IMR-90 (cell line): ENCODE data around the gene PLLP. TPM values are rescaled to one million over a fixed set of nuclear protein-coding genes. Genes with fewer than 3 reads are reported as not detected.

ENCODE experiments used
- ATAC-seq: fragments of 200-7000 bp; cut with Tn5 transposase; 2 replicates; pipeline ENCODE4 v1.9.1; 2020; ENCODE audit warnings: low read depth, mild to moderate bottlenecking, moderate library complexity
- BruUV-seq: library from RNA; stranded (reverse); fragments of 400-500 nt; replicated peaks from 2 replicates; lab custom pipeline; 2021; lab: Mats Ljungman, UMichigan
- CTCF ChIA-PET: fragments of 300-600 bp; formaldehyde crosslinking; extraction: SDS; loops from one replicate; lab custom pipeline; 2021; ENCODE audit warnings: antibody characterized with exemption; lab: Yijun Ruan, JAX
- POLR2A ChIA-PET: fragments of 300-600 bp; sonication (Branson Sonifier 250); formaldehyde crosslinking; loops from one replicate; lab custom pipeline; 2022; ENCODE audit warnings: antibody characterized with exemption; ENCODE audit not compliant: unreplicated experiment; lab: Charles Lee
- DNase-seq: peaks from one replicate; pipeline ENCODE4 v3.0.0; 2013
- H2AFZ ChIP-seq: replicated peaks from 2 replicates; pipeline ENCODE3; 2013; ENCODE audit warnings: low read length, mild to moderate bottlenecking; ENCODE audit not compliant: poor library complexity
- H2AK5ac ChIP-seq: 2 replicates; pipeline ENCODE4 v1.6.1; 2013; ENCODE audit warnings: low read depth, low read length, inconsistent platforms
- H2AK9ac ChIP-seq: replicated peaks from 2 replicates; pipeline ENCODE3; 2013; ENCODE audit warnings: mild to moderate bottlenecking, low read depth, low read length, moderate library complexity; ENCODE audit not compliant: poor library complexity
- H2BK120ac ChIP-seq: 2 replicates; pipeline ENCODE4 v1.6.1; 2013; ENCODE audit warnings: low read depth, low read length, inconsistent platforms
- H2BK15ac ChIP-seq: 3 replicates; pipeline ENCODE4 v1.6.1; 2013; ENCODE audit warnings: low read depth, low read length, inconsistent platforms
- H2BK20ac ChIP-seq: 2 replicates; pipeline ENCODE4 v1.6.1; 2013; ENCODE audit warnings: low read depth, mild to moderate bottlenecking, inconsistent platforms, low read length, moderate library complexity
- H2BK5ac ChIP-seq: 2 replicates; pipeline ENCODE4 v1.6.1; 2013; ENCODE audit warnings: mild to moderate bottlenecking, low read depth, low read length, inconsistent platforms; ENCODE audit not compliant: poor library complexity, severe bottlenecking
- H3K14ac ChIP-seq: replicated peaks from 2 replicates; pipeline ENCODE4 v1.6.1; 2013; ENCODE audit warnings: low read depth, low read length, inconsistent platforms
- H3K18ac ChIP-seq: 2 replicates; pipeline ENCODE4 v1.6.1; 2013; ENCODE audit warnings: low read depth, low read length, control low read depth
- H3K23ac ChIP-seq: 2 replicates; pipeline ENCODE4 v1.6.1; 2013; ENCODE audit warnings: low read depth, low read length, inconsistent platforms
- H3K27ac ChIP-seq: 2 replicates; pipeline ENCODE4 v1.5.1; 2013; ENCODE audit warnings: mild to moderate bottlenecking, control low read depth, low read length; ENCODE audit not compliant: insufficient read depth
- H3K27me3 ChIP-seq: 2 replicates; pipeline ENCODE4 v1.6.1; 2013; ENCODE audit warnings: low read length; ENCODE audit not compliant: control insufficient read depth, insufficient read depth
- H3K36me3 ChIP-seq: 2 replicates; pipeline ENCODE4 v1.6.1; 2013; ENCODE audit warnings: low read length, mixed read lengths; ENCODE audit not compliant: control insufficient read depth, insufficient read depth
- H3K4ac ChIP-seq: 2 replicates; pipeline ENCODE4 v1.6.1; 2013; ENCODE audit warnings: low read depth, low read length, inconsistent platforms
- H3K4me1 ChIP-seq: 2 replicates; pipeline ENCODE4 v1.6.1; 2013; ENCODE audit warnings: low read length, mixed read lengths; ENCODE audit not compliant: control insufficient read depth, insufficient read depth
- H3K4me2 ChIP-seq: 2 replicates; pipeline ENCODE4 v1.6.1; 2013; ENCODE audit warnings: low read depth, mild to moderate bottlenecking, control low read depth, low read length, moderate library complexity
- H3K4me3 ChIP-seq: 2 replicates; pipeline ENCODE4 v1.5.1; 2013; ENCODE audit warnings: low read depth, mild to moderate bottlenecking, control low read depth, low read length, moderate library complexity; ENCODE audit not compliant: insufficient read depth
- H3K56ac ChIP-seq: 2 replicates; pipeline ENCODE4 v1.6.1; 2013; ENCODE audit warnings: low read length, inconsistent platforms; ENCODE audit not compliant: insufficient read depth; ENCODE audit errors: extremely low read depth
- H3K79me1 ChIP-seq, 2 experiments: 2 replicates each; pipeline ENCODE4 v1.6.1; 2013; ENCODE audit warnings: low read length in 2 of 2, inconsistent platforms in 1 of 2, low read depth in 1 of 2
- H3K9ac ChIP-seq: 2 replicates; pipeline ENCODE4 v1.6.1; 2013; ENCODE audit warnings: low read depth, low read length, control low read depth
- H3K9me1 ChIP-seq: 2 replicates; pipeline ENCODE4 v1.6.1; 2013; ENCODE audit warnings: low read length, inconsistent platforms; ENCODE audit not compliant: insufficient read depth
- H3K9me3 ChIP-seq: 2 replicates; pipeline ENCODE4 v1.6.1; 2013; ENCODE audit warnings: low read length; ENCODE audit not compliant: control insufficient read depth, insufficient read depth
- H4K20me1 ChIP-seq: 2 replicates; pipeline ENCODE4 v1.6.1; 2013; ENCODE audit warnings: low read length, inconsistent platforms; ENCODE audit not compliant: insufficient read depth
- H4K5ac ChIP-seq: 2 replicates; pipeline ENCODE4 v1.6.1; 2013; ENCODE audit warnings: mild to moderate bottlenecking, low read depth, low read length, control low read depth
- H4K8ac ChIP-seq, 2 experiments: 2 replicates each; pipeline ENCODE4 v1.6.1; 2013; ENCODE audit warnings: low read depth in 2 of 2, low read length in 2 of 2, control low read depth in 1 of 2, inconsistent platforms in 1 of 2
- H4K91ac ChIP-seq: 2 replicates; pipeline ENCODE4 v1.6.1; 2013; ENCODE audit warnings: low read depth, low read length, inconsistent platforms; ENCODE audit not compliant: insufficient read depth
- BHLHE40 ChIP-seq: fragments of 150-350 bp; IDR thresholded peaks from 2 replicates; pipeline ENCODE4 v1.6.1; 2016; ENCODE audit warnings: mild to moderate bottlenecking, low read depth, low read length
- CEBPB ChIP-seq: IDR thresholded peaks from 2 replicates; pipeline ENCODE4 v1.6.1; 2012; ENCODE audit warnings: low read depth, low read length, improper control_type of control experiment
- CHD1 ChIP-seq: IDR thresholded peaks from 2 replicates; pipeline ENCODE4 v1.6.1; 2012; ENCODE audit warnings: low read depth, low read length, improper control_type of control experiment
- FOS ChIP-seq: fragments of 150-350 bp; IDR thresholded peaks from 2 replicates; pipeline ENCODE4 v1.6.1; 2016; ENCODE audit warnings: low read depth, low read length
- MAFK ChIP-seq: IDR thresholded peaks from 2 replicates; pipeline ENCODE4 v1.6.1; 2012; ENCODE audit warnings: low read depth, low read length, improper control_type of control experiment
- MAZ ChIP-seq: IDR thresholded peaks from 2 replicates; pipeline ENCODE4 v1.6.1; 2012; ENCODE audit warnings: low read depth, mild to moderate bottlenecking, low read length, improper control_type of control experiment, moderate library complexity, borderline replicate concordance
- MXI1 ChIP-seq: IDR thresholded peaks from 2 replicates; pipeline ENCODE4 v1.6.1; 2012; ENCODE audit warnings: low read depth, mild to moderate bottlenecking, low read length, moderate library complexity, borderline replicate concordance
- NFE2L2 ChIP-seq: fragments of 150-350 bp; IDR thresholded peaks from 2 replicates; pipeline ENCODE4 v1.6.1; 2016; ENCODE audit warnings: low read depth, mild to moderate bottlenecking, low read length
- POLR2A ChIP-seq: IDR thresholded peaks from 2 replicates; pipeline ENCODE4 v1.6.1; 2012; ENCODE audit warnings: mild to moderate bottlenecking, low read depth, low read length
- RAD21 ChIP-seq: IDR thresholded peaks from 2 replicates; pipeline ENCODE4 v1.6.1; 2012; ENCODE audit warnings: low read length, improper control_type of control experiment
- RCOR1 ChIP-seq: IDR thresholded peaks from 2 replicates; pipeline ENCODE4 v1.6.1; 2012; ENCODE audit warnings: mild to moderate bottlenecking, low read length, improper control_type of control experiment; ENCODE audit not compliant: insufficient replicate concordance
- RFX5 ChIP-seq: IDR thresholded peaks from 2 replicates; pipeline ENCODE4 v1.8.0; 2012; ENCODE audit warnings: low read depth, mild to moderate bottlenecking, low read length, moderate library complexity
- SMC3 ChIP-seq: fragments of 150-350 bp; IDR thresholded peaks from 2 replicates; pipeline ENCODE4 v1.6.1; 2016; ENCODE audit warnings: low read depth, mild to moderate bottlenecking, antibody characterized with exemption, low read length, moderate library complexity
- WGBS, 2 experiments: methylation state at CpG; one replicate each; pipeline versions ENCODE4 v1.1.5 to v1.1.7; 2013; ENCODE audit warnings: missing lambda C conversion rate in 2 of 2; ENCODE audit not compliant: insufficient read length in 1 of 2; ENCODE audit errors: extremely low coverage in 2 of 2; 5-methylcytosine and 5-hydroxymethylcytosine counted together
- dilution Hi-C: fragments of 300-500 bp; cut with HindIII; formaldehyde crosslinking; loops from one replicate; pipeline ENCODE4 v1.14.3; 2018; ENCODE audit warnings: low sequenced_read_pairs; ENCODE audit not compliant: unreplicated experiment
- in situ Hi-C: fragments of 300-500 bp; cut with MboI; formaldehyde crosslinking; loops from 3 replicates; pipeline ENCODE4 v1.14.3; 2019; ENCODE audit warnings: low sequenced_read_pairs, inconsistent platforms, mixed read lengths
- intact Hi-C: fragments of 100-400 bp; cut with micrococcal nuclease; formaldehyde crosslinking; loops from 2 replicates; pipeline ENCODE4 v1.10.0; 2022
- polyA plus RNA-seq, 3 experiments: library from polyadenylated mRNA; depleted of rRNA; stranded (reverse); fragments of >200 nt; gene quantifications; 2 replicates each; pipeline ENCODE4 v1.2.3, GENCODE V29; 2012; ENCODE audit warnings: low replicate concordance in 1 of 3
- total RNA-seq: library from RNA; depleted of rRNA; stranded (reverse); fragments of >200 nt; gene quantifications from 2 replicates; pipeline ENCODE4 v1.2.3, GENCODE V29; 2012
- TF ChIP-seq, protein P1 (sequence below): conservative IDR thresholded peaks from 2 replicates; pipeline ENCODE4 v1.5.1; 2012; ENCODE audit warnings: mild to moderate bottlenecking, low read depth, low read length, improper control_type of control experiment
- TF ChIP-seq, protein P2 (sequence below): fragments of 150-350 bp; IDR thresholded peaks from 2 replicates; pipeline ENCODE4 v1.6.1; 2016; ENCODE audit warnings: low read depth, mild to moderate bottlenecking, low read length, moderate library complexity, borderline replicate concordance
- TF ChIP-seq, protein P3 (sequence below): fragments of 150-350 bp; IDR thresholded peaks from 2 replicates; pipeline ENCODE4 v1.6.1; 2017; ENCODE audit warnings: mild to moderate bottlenecking, antibody characterized with exemption, low read length, low read depth

The PLLP gene
- total and polyA plus RNA-seq, 2 of the 4 experiments (the other 2 are of a cell fraction), result 0.05 TPM; not detected in 1

DNA sequence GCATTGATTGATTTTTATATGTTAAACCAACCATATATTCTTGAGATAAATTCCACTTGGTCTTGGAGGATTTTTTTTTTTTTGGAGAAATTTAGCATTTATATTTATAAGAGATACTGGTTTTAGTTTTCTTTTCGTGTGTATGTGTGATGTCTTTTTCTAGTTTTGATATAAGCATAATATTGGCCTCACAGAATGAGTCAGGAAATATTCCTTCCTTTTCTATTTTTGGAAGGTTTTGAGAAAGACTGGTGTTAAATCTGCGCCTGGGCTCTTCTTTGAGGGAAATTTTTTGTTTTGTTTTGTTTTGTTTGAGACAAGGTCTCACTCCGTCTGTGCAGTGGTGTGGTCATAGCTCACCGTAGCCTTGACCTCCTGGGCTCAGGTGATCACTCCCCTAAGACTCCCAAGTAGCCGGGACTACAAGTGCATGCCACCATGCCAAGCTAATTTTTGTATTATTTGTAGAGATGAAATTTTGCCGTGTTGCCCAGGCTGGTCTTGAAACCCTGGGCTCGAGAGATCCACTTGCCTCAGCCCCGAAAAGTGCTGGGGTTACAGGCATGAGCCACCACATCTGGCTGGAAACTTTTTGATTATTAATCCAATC is 45.4 kb upstream of the PLLP start:
- H2AFZ ChIP-seq, result no peak overlapping the region
- no peak overlapping the region for H2AK5ac ChIP-seq
- no peak overlapping the region for H3K27ac ChIP-seq
- no peak overlapping the region for H2BK20ac ChIP-seq
- no TSS peak for BruUV-seq
- no peaks in the 10 kb centered on the region for H3K79me1 ChIP-seq
- H4K20me1 ChIP-seq, result no peaks in the 10 kb centered on the region
- no peak for ATAC-seq
- TF ChIP-seq CHD1 (no peak), MAZ (no peak), NFE2L2 (no peak), MXI1 (no peak), SMC3 (no peak), MAFK (no peak), POLR2A (no peak), CEBPB (no peak), RAD21 (no peak), RFX5 (no peak), RCOR1 (no peak), BHLHE40 (no peak), FOS (no peak)
- TF ChIP-seq, protein P1, sequence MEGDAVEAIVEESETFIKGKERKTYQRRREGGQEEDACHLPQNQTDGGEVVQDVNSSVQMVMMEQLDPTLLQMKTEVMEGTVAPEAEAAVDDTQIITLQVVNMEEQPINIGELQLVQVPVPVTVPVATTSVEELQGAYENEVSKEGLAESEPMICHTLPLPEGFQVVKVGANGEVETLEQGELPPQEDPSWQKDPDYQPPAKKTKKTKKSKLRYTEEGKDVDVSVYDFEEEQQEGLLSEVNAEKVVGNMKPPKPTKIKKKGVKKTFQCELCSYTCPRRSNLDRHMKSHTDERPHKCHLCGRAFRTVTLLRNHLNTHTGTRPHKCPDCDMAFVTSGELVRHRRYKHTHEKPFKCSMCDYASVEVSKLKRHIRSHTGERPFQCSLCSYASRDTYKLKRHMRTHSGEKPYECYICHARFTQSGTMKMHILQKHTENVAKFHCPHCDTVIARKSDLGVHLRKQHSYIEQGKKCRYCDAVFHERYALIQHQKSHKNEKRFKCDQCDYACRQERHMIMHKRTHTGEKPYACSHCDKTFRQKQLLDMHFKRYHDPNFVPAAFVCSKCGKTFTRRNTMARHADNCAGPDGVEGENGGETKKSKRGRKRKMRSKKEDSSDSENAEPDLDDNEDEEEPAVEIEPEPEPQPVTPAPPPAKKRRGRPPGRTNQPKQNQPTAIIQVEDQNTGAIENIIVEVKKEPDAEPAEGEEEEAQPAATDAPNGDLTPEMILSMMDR, result no peak
- TF ChIP-seq, protein P2, sequence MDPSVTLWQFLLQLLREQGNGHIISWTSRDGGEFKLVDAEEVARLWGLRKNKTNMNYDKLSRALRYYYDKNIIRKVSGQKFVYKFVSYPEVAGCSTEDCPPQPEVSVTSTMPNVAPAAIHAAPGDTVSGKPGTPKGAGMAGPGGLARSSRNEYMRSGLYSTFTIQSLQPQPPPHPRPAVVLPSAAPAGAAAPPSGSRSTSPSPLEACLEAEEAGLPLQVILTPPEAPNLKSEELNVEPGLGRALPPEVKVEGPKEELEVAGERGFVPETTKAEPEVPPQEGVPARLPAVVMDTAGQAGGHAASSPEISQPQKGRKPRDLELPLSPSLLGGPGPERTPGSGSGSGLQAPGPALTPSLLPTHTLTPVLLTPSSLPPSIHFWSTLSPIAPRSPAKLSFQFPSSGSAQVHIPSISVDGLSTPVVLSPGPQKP, result no peak
- TF ChIP-seq, protein P3, sequence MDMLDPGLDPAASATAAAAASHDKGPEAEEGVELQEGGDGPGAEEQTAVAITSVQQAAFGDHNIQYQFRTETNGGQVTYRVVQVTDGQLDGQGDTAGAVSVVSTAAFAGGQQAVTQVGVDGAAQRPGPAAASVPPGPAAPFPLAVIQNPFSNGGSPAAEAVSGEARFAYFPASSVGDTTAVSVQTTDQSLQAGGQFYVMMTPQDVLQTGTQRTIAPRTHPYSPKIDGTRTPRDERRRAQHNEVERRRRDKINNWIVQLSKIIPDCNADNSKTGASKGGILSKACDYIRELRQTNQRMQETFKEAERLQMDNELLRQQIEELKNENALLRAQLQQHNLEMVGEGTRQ, result no peak
- no peak overlapping the region for H3K56ac ChIP-seq
- POLR2A ChIA-PET, result no interaction called here
- H3K4me1 ChIP-seq, result no peaks in the 10 kb centered on the region
- no CpG with 5 or more reads among the region's 8 CpGs for WGBS, 2 experiments
- H3K4me3 ChIP-seq, result no peak overlapping the region
- H3K4me2 ChIP-seq, result no peak overlapping the region
- in situ Hi-C loops, result no loop called here
- no peak overlapping the region for H4K5ac ChIP-seq
- H3K27me3 ChIP-seq, result peaks cover 25% of the 10 kb centered on the region
- H4K91ac ChIP-seq, result no peak overlapping the region
- CTCF ChIA-PET, result no interaction called here
- no peaks in the 10 kb centered on the region for H3K9me1 ChIP-seq
- H3K9ac ChIP-seq, result no peak overlapping the region
- no peak overlapping the region for H2AK9ac ChIP-seq
- no peak overlapping the region for H3K18ac ChIP-seq
- H3K4ac ChIP-seq, result no peak overlapping the region
- no peak overlapping the region for H2BK120ac ChIP-seq
- H2BK15ac ChIP-seq, result no peak overlapping the region
- intact Hi-C loops, result loop anchor here (5.0 kb wide), 1 partner anchor 42 kb away; the partner anchor contains the start of gene CX3CL1
- no peak overlapping the region for H3K23ac ChIP-seq
- DNase-seq, result no peak
- H3K36me3 ChIP-seq, result no peaks in the 10 kb centered on the region
- no peak overlapping the region for H4K8ac ChIP-seq
- no peak overlapping the region for H3K14ac ChIP-seq
- H2BK5ac ChIP-seq, result no peak overlapping the region
- H3K9me3 ChIP-seq, result peaks cover 9% of the 10 kb centered on the region
- dilution Hi-C loops, result no loop called here
